Colonic mucosa (tissue), 4 donors: ENCODE measurements around the gene PIGV. TPM values are rescaled to one million over a fixed set of nuclear protein-coding genes. Genes with fewer than 3 reads are reported as not detected.

ENCODE experiments used
- DNase-seq: peaks from one replicate; pipeline ENCODE4 v3.0.0-alpha.2; 2020
- H3K27ac ChIP-seq: fragments of 200-600 bp; one replicate; pipeline ENCODE4 v1.8.0; 2021
- H3K27me3 ChIP-seq: fragments of 200-600 bp; one replicate; pipeline ENCODE4 v1.8.0; 2021
- H3K36me3 ChIP-seq: fragments of 200-600 bp; one replicate; pipeline ENCODE4 v1.8.0; 2021
- H3K4me1 ChIP-seq: fragments of 200-600 bp; one replicate; pipeline ENCODE4 v1.8.0; 2021; ENCODE audit warnings: mild to moderate bottlenecking
- H3K4me3 ChIP-seq: fragments of 200-600 bp; one replicate; pipeline ENCODE4 v1.8.0; 2021
- H3K9ac ChIP-seq, 2 donors: one replicate each; pipeline ENCODE4 v1.7.0; 2013; ENCODE audit warnings: control low read depth in 2 of 2, low read depth in 2 of 2, low read length in 2 of 2
- H3K9me3 ChIP-seq: fragments of 200-600 bp; one replicate; pipeline ENCODE4 v1.8.0; 2021
- intact Hi-C: fragments of 100-400 bp; cut with DNase I; formaldehyde crosslinking; loops from one replicate; pipeline ENCODE4 v1.14.1; 2022
- total RNA-seq, 2 donors: library from RNA; stranded (reverse); fragmentation: NEBNext Ultra II Directional in 1 of 2; extraction: Animal tissue kit (Norgen Biotek cat#: 25700) in 1 of 2; gene quantifications; one replicate each; pipeline ENCODE4 v1.2.1, GENCODE V29; 2021
- TF ChIP-seq, protein P1 (sequence below): fragments of 200-600 bp; IDR thresholded peaks from one replicate; pipeline ENCODE4 v1.8.0; 2022; ENCODE audit warnings: antibody characterized with exemption, mild to moderate bottlenecking
- donor health status: healthy.
- donor health status: DM: no; HTN: no; CAD: no.
- donor health status: DM: no; HTN: no; CAD: no.

The PIGV gene
- total RNA-seq, 2 donors from 2014 or later: 16.8 to 24.2 TPM

- no peaks in the 10 kb centered on the region for H3K36me3 ChIP-seq
- no peak overlapping the region for H3K27ac ChIP-seq
- intact Hi-C loops: loop anchor here (2.0 to 10.0 kb wide), 4 partner anchors 65 to 187 kb away; no protein-coding TSS in a partner anchor
- H3K9ac ChIP-seq: peak overlapping the region in 1 of 2 donors; percentile 99
- TF ChIP-seq, protein P1, sequence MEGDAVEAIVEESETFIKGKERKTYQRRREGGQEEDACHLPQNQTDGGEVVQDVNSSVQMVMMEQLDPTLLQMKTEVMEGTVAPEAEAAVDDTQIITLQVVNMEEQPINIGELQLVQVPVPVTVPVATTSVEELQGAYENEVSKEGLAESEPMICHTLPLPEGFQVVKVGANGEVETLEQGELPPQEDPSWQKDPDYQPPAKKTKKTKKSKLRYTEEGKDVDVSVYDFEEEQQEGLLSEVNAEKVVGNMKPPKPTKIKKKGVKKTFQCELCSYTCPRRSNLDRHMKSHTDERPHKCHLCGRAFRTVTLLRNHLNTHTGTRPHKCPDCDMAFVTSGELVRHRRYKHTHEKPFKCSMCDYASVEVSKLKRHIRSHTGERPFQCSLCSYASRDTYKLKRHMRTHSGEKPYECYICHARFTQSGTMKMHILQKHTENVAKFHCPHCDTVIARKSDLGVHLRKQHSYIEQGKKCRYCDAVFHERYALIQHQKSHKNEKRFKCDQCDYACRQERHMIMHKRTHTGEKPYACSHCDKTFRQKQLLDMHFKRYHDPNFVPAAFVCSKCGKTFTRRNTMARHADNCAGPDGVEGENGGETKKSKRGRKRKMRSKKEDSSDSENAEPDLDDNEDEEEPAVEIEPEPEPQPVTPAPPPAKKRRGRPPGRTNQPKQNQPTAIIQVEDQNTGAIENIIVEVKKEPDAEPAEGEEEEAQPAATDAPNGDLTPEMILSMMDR: no peak
- H3K9me3 ChIP-seq: no peaks in the 10 kb centered on the region
- no peak for DNase-seq
- H3K4me3 ChIP-seq: no peak overlapping the region
- H3K4me1 ChIP-seq: peaks cover 9% of the 10 kb centered on the region
- no peaks in the 10 kb centered on the region for H3K27me3 ChIP-seq
Measured at GRCh38 chr1:26789612-26789865, 1.8 kb downstream of the PIGV start.

DNA sequence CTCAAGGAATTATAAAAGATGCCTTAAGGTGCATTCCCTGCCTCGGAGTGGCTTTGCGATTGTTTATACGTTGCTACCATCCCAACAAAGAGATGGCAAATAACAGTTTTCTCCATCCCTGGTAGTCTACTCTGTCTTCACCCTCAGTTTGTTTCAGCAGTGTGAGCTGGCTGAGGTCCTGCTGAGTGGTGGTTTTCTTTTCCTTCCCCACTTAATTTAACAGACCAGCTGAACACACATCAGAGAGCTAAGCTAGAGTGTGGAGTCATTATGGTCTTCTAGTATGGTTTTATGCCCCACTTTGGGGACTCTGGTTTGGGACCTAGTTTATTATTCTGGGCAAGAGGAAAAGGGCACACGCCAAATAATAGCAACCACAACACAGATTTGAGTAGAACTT is 2.2 kb downstream of the PIGV start:
- Histone ChIP-seq H3K4me1 (peaks cover 9% of the 10 kb centered on the region), H3K36me3 (no peaks in the 10 kb centered on the region), H3K4me3 (no peak overlapping the region), H3K27ac (no peak overlapping the region), H3K9ac (no peak overlapping the region), H3K27me3 (no peaks in the 10 kb centered on the region), H3K9me3 (no peaks in the 10 kb centered on the region)
- TF ChIP-seq, protein P1: no peak
- DNase-seq: no peak
- intact Hi-C loops: loop anchor here (2.0 to 10.0 kb wide), 4 partner anchors 65 to 187 kb away; no protein-coding TSS in a partner anchor

DNA sequence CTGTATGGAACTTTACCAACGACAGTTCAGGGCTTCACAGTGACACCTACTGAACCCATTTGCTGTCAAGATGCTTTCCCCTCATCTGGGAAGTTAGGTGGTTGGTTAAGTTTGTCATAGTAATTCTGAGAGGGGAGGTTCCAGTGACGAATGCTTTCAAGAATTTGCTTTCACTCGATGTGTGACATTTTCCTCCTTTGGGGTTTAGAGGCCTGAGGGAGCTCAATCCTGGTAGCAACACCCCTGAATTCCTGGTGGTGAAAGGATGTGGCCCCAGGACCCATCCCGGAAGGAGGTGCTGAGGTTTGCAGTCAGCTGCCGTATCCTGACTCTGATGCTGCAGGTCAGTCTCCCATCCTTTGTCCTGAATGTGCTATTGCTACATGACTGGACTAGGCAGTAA is 2.8 kb downstream of the PIGV start:
- intact Hi-C loops: no loop called here
- H3K9me3 ChIP-seq: no peaks in the 10 kb centered on the region
- no peak overlapping the region for H3K4me3 ChIP-seq
- peaks cover 9% of the 10 kb centered on the region for H3K4me1 ChIP-seq
- DNase-seq: no peak
- no peak overlapping the region for H3K9ac ChIP-seq
- no peak overlapping the region for H3K27ac ChIP-seq
- no peaks in the 10 kb centered on the region for H3K27me3 ChIP-seq
- TF ChIP-seq, protein P1: no peak
- H3K36me3 ChIP-seq: no peaks in the 10 kb centered on the region

DNA sequence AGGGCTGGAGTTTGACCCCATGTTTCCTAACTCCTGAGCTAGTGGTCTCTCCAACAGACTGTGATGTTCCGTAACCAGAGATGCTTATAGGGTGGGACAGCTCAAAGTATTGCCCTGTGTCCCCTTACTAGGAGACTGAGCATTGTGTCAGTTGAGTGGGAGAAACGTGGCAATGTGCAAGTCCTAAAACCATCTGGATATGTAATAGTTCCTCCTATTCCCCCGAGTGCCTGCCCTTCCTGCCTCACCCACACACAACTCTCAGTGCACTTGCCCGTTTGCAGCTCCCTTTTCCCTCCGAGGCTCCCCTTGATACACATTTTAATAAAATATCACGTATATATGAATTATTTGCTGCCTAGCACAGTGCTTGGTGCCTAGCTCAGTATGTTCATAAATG is 3.4 kb downstream of the PIGV start:
- intact Hi-C loops: no loop called here
- no peaks in the 10 kb centered on the region for H3K27me3 ChIP-seq
- no peak overlapping the region for H3K9ac ChIP-seq
- H3K36me3 ChIP-seq: no peaks in the 10 kb centered on the region
- H3K27ac ChIP-seq: no peak overlapping the region
- no peaks in the 10 kb centered on the region for H3K9me3 ChIP-seq
- H3K4me1 ChIP-seq: peaks cover 9% of the 10 kb centered on the region
- TF ChIP-seq, protein P1: no peak
- DNase-seq: no peak
- H3K4me3 ChIP-seq: no peak overlapping the region

- no peak overlapping the region for H3K4me3 ChIP-seq
- H3K27ac ChIP-seq: no peak overlapping the region
- DNase-seq: no peak
- no peak overlapping the region for H3K9ac ChIP-seq
- no peaks in the 10 kb centered on the region for H3K27me3 ChIP-seq
- H3K9me3 ChIP-seq: no peaks in the 10 kb centered on the region
- TF ChIP-seq, protein P1: no peak
- intact Hi-C loops: no loop called here
- H3K36me3 ChIP-seq: no peaks in the 10 kb centered on the region
- H3K4me1 ChIP-seq: peaks cover 6% of the 10 kb centered on the region
Measured at GRCh38 chr1:26791626-26792025, 3.9 kb downstream of the PIGV start.

- intact Hi-C loops: no loop called here
- H3K4me1 ChIP-seq: no peaks in the 10 kb centered on the region
Measured at GRCh38 chr1:26792924-26793323, 5.2 kb downstream of the PIGV start.

More at GRCh38 chr1:26792924-26793323, 5.2 kb downstream of the PIGV start:
- no peak for DNase-seq
- no peaks in the 10 kb centered on the region for H3K9me3 ChIP-seq
- H3K27me3 ChIP-seq: no peaks in the 10 kb centered on the region
- H3K36me3 ChIP-seq: no peaks in the 10 kb centered on the region
- no peak overlapping the region for H3K27ac ChIP-seq
- H3K9ac ChIP-seq: no peak overlapping the region
- TF ChIP-seq, protein P1: no peak
- no peak overlapping the region for H3K4me3 ChIP-seq
